Transverse colon (tissue), 4 donors: ENCODE measurements around the gene SLIT3.

Experiments
- CTCF ChIP-seq, 5 experiments: fragments of 200-600 bp in 3 of 5; fragments of 450-650 bp in 2 of 5; sonication (generic) in 3 of 5; IDR thresholded peaks; 1 replicate in 2 of 5; 2 replicates in 3 of 5; pipeline ENCODE4 v1.5.1; 2016 to 2017; ENCODE audit warnings: antibody characterized with exemption in 5 of 5, inconsistent platforms in 3 of 5, mild to moderate bottlenecking in 2 of 5, moderate library complexity in 1 of 5
- EP300 ChIP-seq: sonication (generic); formaldehyde crosslinking; IDR thresholded peaks from one replicate; pipeline ENCODE4 v1.6.1; 2017; ENCODE audit warnings: antibody characterized with exemption, low read depth
- POLR2A ChIP-seq: fragments of 450-650 bp; IDR thresholded peaks from one replicate; pipeline ENCODE4 v1.6.1; 2016; ENCODE audit warnings: antibody characterized with exemption, mild to moderate bottlenecking, moderate library complexity
- POLR2AphosphoS5 ChIP-seq, 3 donors: sonication (generic); formaldehyde crosslinking; IDR thresholded peaks; one replicate each; pipeline ENCODE4 v1.6.1; 2016; ENCODE audit warnings: antibody characterized with exemption in 3 of 3

- TF ChIP-seq CTCF (IDR thresholded peaks at IDR 0.05) (no peak), POLR2AphosphoS5 (IDR thresholded peaks at IDR 0.05) (no peak), POLR2A (no peak), EP300 (no peak)
Measured at GRCh38 chr5:169152453-169152852, 148.5 kb downstream of the SLIT3 start.
